GOT3 (cell line): ENCODE data around the gene SP5.
"Not testable (repeated sequence)": the region's sequence is repeated elsewhere in the genome, so short reads cannot be mapped to it uniquely, and the experiment has no call there.

Source experiments
- DNase-seq: peaks from one replicate; lab custom pipeline; 2025; ENCODE audit warnings: mixed read lengths; lab: John Stamatoyannopoulos, UW

SP5 gene

GRCh38 chr2:170711196-170711773 is 3.9 kb upstream of the SP5 start:
- no peak for DNase-seq

DNA sequence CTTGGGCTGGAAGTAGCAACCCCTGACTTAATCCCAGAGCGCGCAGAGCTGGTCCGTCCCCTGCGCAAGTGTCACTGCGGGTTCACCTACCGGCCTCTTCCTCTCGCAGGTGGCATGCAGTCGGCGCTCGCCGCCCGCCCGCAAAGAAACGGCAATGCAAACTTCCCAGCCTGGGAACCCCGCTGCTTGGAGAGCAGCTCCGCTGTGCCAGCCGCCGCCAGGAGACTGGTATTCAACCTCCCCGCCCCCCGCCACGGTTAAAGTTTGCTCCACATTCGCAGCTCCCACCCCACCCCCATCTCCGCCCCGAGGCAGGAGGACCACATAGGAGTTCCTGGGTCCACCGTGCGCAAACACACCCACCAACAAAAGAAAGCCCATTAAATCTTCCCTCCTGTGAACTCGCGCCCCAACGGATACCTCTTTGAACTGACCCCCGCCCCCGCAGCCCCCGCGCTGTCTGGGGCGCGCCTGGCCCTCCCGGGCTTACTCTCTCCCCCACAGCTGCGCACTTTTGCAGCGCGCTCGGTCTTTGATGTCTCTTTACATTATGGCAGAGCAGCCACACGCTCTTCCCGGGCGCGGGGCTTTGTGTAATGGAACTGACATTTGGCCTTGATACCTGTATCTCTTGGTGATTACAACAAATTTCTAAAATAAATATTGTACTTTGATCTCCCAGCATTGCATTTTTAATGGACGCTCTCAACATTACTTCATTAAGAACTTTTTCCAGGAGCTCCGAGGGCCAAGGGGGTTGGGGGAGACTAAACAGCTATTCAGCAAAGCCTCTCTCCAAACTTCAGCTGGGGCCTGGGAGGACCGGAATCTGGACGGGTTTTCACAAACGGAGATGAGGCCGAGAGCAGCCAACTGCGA is 3.1 kb upstream of the SP5 start:
- DNase-seq = no peak

DNA sequence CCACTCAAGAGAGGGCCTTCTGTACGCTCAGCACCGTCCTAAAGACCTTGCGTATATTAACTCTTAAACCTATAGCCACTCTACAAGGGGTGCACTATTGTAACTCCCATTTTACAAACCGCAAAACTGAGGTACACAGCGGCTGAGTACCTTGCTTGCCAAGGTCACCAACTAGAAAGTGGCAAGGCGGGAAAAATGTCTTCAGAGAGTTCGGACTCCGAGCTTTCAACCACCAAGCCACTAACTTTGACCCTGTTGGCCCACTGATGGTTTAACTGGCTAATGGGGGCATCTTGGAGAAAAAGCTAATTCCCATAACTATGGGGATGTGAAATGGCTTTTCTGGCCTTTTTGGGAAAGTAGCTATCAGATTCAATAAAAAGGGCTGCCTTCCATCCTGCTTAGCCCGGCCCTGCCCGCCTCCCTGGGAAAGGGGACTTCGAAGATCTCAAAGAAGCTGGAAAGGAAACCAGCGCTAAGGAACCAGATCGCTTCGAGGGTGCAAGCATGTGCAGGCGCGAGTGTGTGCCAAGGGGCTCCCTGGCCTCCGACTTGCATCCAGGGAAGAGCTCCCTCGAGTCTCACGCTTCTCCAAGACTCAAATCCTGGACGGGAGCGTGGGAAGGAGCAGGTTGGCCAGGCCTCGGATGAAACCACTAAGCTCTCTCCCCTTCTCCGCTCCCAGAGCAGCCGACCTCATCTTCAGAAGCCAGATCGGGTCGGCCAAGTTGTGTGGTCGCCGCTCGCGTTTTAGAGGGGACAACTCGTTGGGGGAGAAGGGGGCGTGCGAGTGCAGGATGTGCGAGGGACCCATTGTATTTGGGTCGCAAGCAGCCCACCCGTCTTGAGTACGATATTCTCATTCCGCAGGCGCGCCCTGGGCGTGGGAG is 2.2 kb upstream of the SP5 start:
- DNase-seq = no peak

- DNase-seq = no peak
Measured at GRCh38 chr2:170713543-170714380, 1.4 kb upstream of the SP5 start.

- no peak for DNase-seq
Measured at GRCh38 chr2:170714381-170715061, 616 bp upstream of the SP5 start.

GRCh38 chr2:170715932-170716777 is 1.0 kb downstream of the SP5 start:
- no peak for DNase-seq

DNA sequence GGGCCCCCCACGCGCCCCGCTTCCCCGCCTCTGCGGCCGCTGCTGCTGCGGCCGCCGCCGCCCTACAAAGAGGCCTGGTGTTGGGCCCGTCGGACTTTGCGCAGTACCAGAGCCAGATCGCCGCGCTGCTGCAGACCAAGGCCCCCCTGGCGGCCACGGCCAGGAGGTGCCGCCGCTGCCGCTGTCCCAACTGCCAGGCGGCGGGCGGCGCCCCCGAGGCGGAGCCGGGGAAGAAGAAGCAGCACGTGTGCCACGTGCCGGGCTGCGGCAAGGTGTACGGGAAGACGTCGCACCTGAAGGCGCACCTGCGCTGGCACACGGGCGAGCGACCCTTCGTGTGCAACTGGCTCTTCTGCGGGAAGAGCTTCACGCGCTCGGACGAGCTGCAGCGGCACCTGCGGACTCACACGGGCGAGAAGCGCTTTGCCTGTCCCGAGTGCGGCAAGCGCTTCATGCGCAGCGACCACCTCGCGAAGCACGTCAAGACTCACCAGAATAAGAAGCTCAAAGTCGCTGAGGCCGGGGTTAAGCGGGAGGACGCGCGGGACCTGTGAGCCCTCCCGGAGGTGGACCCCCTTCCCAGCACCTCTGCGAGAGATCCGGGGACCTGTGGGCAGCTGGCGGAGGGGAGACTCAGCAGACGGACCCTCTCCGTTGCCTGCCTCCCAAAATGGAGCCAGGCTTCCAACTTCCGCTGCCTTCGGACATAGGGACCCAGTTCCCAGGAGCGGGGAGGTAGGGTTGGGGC is 1.9 kb downstream of the SP5 start:
- no peak for DNase-seq

DNA sequence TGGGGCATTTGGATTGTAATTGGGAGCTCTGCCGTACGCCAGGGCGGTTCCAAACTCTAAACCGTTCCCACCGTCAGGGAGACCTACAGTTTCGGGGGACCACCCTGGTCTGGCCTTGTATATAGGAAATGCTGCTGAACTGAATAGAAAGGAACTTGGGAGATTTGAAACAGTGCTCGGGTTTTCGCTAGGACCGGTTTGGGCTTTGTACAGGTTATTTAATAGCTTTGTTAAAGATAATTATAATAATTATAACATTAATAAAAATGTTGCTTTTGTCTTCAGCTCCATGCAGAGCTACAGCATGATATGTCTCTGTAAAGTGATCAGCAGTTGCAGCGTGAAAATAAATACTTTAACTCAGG is 2.4 kb downstream of the SP5 start:
- DNase-seq = no peak

- no peak for DNase-seq
Measured at GRCh38 chr2:170717991-170718589, 3.0 kb downstream of the SP5 start.

- DNase-seq = no peak
Measured at GRCh38 chr2:170719810-170720209, 4.7 kb downstream of the SP5 start.

- DNase-seq = no peak
Measured at GRCh38 chr2:170721678-170722077, 6.5 kb downstream of the SP5 start.

DNA sequence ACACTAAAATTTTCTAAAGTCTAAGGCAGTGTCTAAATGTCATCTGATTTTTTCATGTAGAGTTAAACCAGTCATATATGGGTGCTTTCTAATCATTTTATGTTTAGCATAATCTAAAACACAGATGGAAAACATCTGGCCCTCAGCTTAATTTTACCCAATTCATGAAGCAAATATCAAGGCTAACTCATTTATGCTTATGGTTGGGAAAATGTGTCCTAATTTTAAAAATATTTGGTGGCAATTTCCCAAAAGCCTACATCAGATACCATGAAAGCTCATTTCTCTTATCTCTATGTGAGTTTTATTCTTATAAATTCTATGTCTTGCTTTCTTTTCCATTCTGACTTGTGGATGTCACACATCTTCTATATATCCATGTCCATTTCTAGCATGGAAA is 7.2 kb downstream of the SP5 start:
- DNase-seq = no peak

DNA sequence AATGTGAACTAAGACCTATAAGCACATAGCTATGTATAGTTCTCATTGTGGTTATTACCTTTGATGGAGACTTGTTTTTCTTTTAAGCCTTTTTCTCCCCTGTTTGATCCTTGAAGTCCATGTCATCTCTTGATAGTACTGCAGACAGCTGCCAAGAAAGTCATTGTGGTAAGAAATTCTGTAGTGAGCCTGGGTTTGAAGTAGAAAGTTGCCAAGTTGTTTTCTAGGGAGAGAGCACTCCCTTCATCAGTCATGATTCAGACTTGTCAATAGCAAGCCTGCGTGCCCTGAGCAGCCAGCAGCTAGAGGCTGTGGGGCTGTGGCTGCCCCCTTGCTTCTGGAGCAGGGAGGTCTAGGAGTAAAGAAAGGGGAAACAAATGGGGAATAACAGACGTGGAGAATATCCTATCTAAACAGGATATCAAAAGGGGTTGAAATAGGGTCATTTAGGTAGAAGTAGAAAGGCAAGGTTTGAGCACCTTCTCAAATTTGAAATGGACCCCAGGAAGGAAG is 8.4 kb downstream of the SP5 start:
- DNase-seq = no peak

GRCh38 chr2:170733798-170734600 is 18.9 kb downstream of the SP5 start:
- DNase-seq = no peak

DNA sequence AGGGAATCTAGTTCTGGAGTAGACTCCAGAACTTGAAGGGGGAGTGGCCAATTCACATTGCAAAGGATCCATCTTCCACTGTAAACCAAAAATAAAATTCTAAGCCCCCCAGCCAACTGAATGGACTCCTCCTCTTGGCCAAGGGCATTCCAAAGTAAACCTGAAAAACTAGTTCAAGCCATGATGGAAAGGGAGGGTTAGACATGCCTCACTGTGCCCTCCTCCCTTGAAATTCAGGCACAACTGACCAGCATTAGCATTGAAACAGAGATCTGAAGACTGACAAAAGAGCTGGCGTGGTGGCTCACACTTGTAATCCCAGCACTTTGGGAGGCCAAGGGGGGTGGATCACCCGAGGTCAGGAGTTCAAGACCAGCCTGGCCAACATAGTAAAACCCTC is 19.5 kb downstream of the SP5 start:
- not testable (repeated sequence) for DNase-seq

DNA sequence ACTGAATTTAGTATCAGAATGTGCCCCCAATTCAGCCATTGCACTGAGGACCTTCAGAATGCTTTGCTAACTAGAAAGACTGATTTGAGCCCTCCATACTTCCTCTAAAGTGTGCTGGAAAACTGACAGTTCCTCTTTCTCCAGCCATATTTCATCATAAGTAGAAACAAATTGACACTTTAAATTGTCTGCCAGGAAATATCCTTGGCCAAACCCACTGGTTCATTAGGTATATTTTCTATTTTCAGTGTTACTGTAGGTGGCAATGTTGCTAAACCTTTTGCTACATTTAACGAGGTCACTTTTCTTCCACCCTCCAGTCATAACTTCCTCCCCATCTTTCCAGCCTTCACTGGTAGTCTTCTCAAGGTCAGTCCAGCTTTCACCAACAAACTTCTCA is 21.5 kb downstream of the SP5 start:
- no peak for DNase-seq

DNA sequence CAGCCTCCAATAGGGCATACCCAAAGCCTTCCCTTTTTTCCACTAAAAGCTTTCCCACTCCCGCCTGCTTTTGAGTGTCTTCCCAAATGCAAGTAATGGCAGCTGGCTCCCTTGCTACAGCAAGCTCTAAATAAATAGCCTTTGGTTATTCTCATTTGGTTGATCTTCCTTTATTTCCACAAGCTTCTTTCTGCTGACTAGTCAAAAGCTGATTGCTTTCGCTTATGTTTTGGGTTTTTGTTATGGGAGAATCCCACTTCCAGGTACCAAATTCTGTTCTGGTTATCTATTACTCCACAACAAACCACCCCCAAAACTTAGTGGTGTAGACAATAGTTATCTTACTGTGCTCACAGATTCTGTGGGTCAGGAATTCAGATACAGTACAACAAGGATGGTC is 22.3 kb downstream of the SP5 start:
- no peak for DNase-seq

DNA sequence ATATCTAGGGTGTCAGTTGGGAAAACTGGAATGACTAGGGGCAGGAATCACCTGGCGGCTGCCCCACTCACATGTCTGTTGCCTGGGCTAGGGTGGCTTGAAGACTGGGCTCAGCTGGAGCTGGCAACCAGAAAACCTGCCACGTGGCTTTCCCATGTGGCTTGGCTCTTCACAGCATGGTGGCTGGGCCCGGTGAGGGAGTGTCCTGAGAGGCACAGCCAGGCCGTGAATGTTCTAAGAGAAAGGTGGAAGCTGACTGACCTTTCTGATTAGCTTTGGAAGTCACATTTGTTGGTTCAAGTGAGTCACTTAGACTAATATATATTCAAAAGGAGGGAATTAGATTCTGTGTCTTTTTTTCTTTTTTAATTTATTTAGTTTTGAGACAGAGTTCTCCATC is 22.7 kb downstream of the SP5 start:
- no peak for DNase-seq
